ENCODE measurements around the gene TRIP6. TPM values are rescaled to one million over a fixed set of nuclear protein-coding genes. Genes with fewer than 3 reads are reported as not detected.

TRIP6 gene
- total RNA-seq, 4 donors from 2014 or later: 81.4 to 109 (median 93.7) TPM

DNA sequence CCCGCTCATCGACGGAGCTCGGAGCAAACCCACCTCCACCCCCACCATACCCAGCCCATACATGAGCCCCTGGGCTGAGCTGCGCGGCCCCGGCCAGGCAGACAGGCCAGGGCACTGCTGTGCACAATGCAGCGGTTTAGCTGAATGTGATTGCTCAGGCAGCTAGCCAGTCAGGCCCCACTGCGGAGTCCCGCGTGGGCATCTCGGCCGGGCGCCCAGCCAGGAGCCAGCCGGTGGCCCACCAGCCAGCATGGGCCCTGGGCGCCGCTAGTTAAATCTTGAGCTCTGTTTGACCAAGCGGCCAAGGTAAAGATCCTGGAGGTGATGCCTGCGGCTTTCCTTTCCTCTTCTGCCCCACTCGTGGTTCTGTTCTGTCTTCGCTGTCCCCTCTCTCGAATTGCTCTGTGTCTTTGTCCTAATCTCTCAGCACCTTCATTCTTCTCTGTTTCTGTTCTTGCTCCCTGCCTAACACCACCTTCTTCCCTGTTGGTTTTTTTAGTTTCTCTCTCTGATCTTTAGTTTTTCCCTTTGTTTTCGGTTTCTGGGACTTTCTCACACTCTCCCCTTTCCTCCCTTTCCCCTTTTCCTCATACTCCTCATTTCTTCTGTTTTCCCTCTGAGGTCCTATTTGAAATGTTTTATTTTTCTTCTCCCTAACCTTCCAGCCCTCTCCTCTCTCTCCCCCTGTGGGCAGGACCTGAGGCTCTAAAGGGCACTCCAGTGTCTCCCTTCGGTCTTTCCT is 15.8 kb downstream of the TRIP6 start:
- peaks cover 7 to 43% (median 12%) of the 10 kb centered on the region in 3 donors for H3K4me1 ChIP-seq

GRCh38 chr7:100884736-100885439 is 17.7 kb downstream of the TRIP6 start:
- peaks cover 21 to 42% (median 21%) of the 10 kb centered on the region in 3 donors for H3K4me1 ChIP-seq
- no peaks in the 10 kb centered on the region for H3K27me3 ChIP-seq
- peaks cover 45 to 86% (median 73%) of the 10 kb centered on the region in 3 donors for H3K36me3 ChIP-seq
- intact Hi-C loops (cut with DNase I): no loop called here
- WGBS, 2 donors: 87 to 88% methylated on average over 22 to 28 of the region's 29 CpGs
- H3K27ac ChIP-seq: peak overlapping the region in 2 of 4 donors; percentile 17 to 22
- no peak overlapping the region for H3K4me3 ChIP-seq
- no peaks in the 10 kb centered on the region for H3K9me3 ChIP-seq
- TF ChIP-seq POLR2A (IDR thresholded peaks at IDR 0.05) (no peak), CTCF (IDR thresholded peaks at IDR 0.05) (no peak)
- no peak for DNase-seq

More for the DNA sequence above, 15.8 kb downstream of the TRIP6 start:
- TF ChIP-seq CTCF (IDR thresholded peaks at IDR 0.05) (no peak), POLR2A (IDR thresholded peaks at IDR 0.05) (no peak)
- Histone ChIP-seq H3K27me3 (no peaks in the 10 kb centered on the region), H3K36me3 (peaks cover 45 to 100% (median 66%) of the 10 kb centered on the region in 3 donors), H3K27ac (no peak overlapping the region), H3K9me3 (no peaks in the 10 kb centered on the region), H3K4me3 (no peak overlapping the region)
- intact Hi-C loops (cut with DNase I): no loop called here
- no peak for DNase-seq
- WGBS, 2 donors: 89 to 93% methylated on average over 7 to 12 of the region's 24 CpGs

DNA sequence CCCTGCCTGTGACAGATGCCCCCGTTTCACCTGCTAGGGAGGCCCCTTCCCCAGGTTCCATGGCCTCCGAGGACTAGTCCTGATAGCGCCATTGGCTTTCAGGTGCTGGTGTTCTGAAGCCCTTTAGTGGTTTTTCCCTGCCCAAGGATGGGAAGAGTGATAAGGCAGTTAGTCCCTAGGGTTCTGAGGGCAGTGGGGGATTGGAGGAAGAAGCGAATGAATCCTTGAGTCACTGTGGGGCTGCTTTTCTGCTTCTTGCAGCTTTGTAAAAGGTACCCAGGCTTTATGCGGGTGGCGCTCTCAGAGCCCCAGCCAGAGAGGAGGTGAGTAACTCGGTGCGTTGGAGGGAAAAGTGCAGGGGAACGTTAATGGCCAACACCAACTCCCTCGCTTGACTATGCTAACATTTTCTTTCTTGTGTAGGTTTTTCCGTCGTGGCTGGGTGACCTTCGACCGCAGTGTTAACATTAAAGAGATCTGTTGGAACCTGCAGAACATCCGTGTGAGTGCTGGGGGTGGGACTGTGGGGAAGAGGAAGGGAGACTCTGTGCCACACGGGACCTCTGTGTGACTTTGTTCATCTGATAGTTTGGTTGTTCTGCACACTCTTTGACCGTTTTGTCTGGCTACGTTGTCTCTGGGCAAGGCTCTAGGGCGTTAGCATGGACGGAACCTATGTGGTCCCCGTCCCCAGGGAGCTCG is 18.4 kb downstream of the TRIP6 start:
- Histone ChIP-seq H3K36me3 (peaks cover 45 to 79% (median 73%) of the 10 kb centered on the region in 3 donors), H3K27me3 (no peaks in the 10 kb centered on the region), H3K4me1 (peaks cover 22 to 43% (median 23%) of the 10 kb centered on the region in 3 donors), H3K4me3 (no peak overlapping the region), H3K9me3 (no peaks in the 10 kb centered on the region), H3K27ac (peak overlapping the region in 1 of 4 donors; percentile 17)
- TF ChIP-seq CTCF (IDR thresholded peaks at IDR 0.05) (no peak), POLR2A (IDR thresholded peaks at IDR 0.05) (no peak)
- WGBS, 2 donors: 64 to 82% methylated on average over 9 to 14 of the region's 22 CpGs
- intact Hi-C loops (cut with DNase I): no loop called here
- DNase-seq: no peak

- no peak for DNase-seq
- intact Hi-C loops (cut with DNase I): no loop called here
- TF ChIP-seq CTCF (IDR thresholded peaks at IDR 0.05): no peak
- TF ChIP-seq POLR2A (IDR thresholded peaks at IDR 0.05): no peak
- Histone ChIP-seq H3K36me3 (peaks cover 44 to 72% (median 70%) of the 10 kb centered on the region in 3 donors), H3K27ac (peak overlapping the region in 3 of 4 donors; percentile 9 to 99 (median 50)), H3K4me3 (no peak overlapping the region), H3K27me3 (no peaks in the 10 kb centered on the region), H3K9me3 (no peaks in the 10 kb centered on the region), H3K4me1 (peaks cover 30 to 46% (median 30%) of the 10 kb centered on the region in 3 donors)
- WGBS, 2 donors: 85 to 95% methylated on average over 5 to 12 of the region's 27 CpGs
Observed at GRCh38 chr7:100886142-100886935, 19.2 kb downstream of the TRIP6 start.
